ENCODE results near the gene DAZ1.
"Not testable (repeated sequence)": the region's sequence is repeated elsewhere in the genome, so short reads cannot be mapped to it uniquely, and the experiment has no call there.

The DAZ1 gene

GRCh38 chrY:23198908-23199307, at the start of gene DAZ1:
DAZ1 (minus strand) TSS chrY:23199008; CDS start chrY:23198800, 208 bp downstream.
- DNase-seq (ENCODE audit: low read depth in 4 of 4, low spot score in 1 of 4), result not testable (repeated sequence)

GRCh38 chrY:23219233-23219632, 20.4 kb upstream of the DAZ1 start, which contains the start of gene DAZ2:
DAZ2 (plus strand) TSS chrY:23219533; CDS start chrY:23219741, 208 bp downstream.
- not testable (repeated sequence) for DNase-seq (ENCODE audit: low read depth in 4 of 4, low spot score in 1 of 4)

- DNase-seq (ENCODE audit: low read depth in 4 of 4, low spot score in 1 of 4), result not testable (repeated sequence)
Measured at GRCh38 chrY:23210681-23211080, 11.9 kb upstream of the DAZ1 start.

GRCh38 chrY:23209802-23210495, 11.1 kb upstream of the DAZ1 start:
- DNase-seq (ENCODE audit: low read depth in 4 of 4, low spot score in 1 of 4), result not testable (repeated sequence)

GRCh38 chrY:23207455-23207854, 8.6 kb upstream of the DAZ1 start:
- not testable (repeated sequence) for DNase-seq (ENCODE audit: low read depth in 4 of 4, low spot score in 1 of 4)
